Fibroblast of lung (primary cell): ENCODE measurements around the gene SNRNP48.

Source experiments
- EZH2 ChIP-seq: IDR thresholded peaks from 2 replicates; pipeline ENCODE4 v1.5.1; 2012; ENCODE audit warnings: low read length, control low read depth, mild to moderate bottlenecking; ENCODE audit errors: missing control alignments
- TF ChIP-seq, protein P1 (sequence below), 2 donors: IDR thresholded peaks in 1 of 2; conservative IDR thresholded peaks in 1 of 2; 1 replicate in 1 of 2; 2 replicates in 1 of 2; pipeline ENCODE4 v1.5.1; 2011 to 2012; ENCODE audit warnings: low read length in 2 of 2, control low read depth in 1 of 2, inconsistent platforms in 1 of 2, low read depth in 1 of 2, mild to moderate bottlenecking in 1 of 2

DNA sequence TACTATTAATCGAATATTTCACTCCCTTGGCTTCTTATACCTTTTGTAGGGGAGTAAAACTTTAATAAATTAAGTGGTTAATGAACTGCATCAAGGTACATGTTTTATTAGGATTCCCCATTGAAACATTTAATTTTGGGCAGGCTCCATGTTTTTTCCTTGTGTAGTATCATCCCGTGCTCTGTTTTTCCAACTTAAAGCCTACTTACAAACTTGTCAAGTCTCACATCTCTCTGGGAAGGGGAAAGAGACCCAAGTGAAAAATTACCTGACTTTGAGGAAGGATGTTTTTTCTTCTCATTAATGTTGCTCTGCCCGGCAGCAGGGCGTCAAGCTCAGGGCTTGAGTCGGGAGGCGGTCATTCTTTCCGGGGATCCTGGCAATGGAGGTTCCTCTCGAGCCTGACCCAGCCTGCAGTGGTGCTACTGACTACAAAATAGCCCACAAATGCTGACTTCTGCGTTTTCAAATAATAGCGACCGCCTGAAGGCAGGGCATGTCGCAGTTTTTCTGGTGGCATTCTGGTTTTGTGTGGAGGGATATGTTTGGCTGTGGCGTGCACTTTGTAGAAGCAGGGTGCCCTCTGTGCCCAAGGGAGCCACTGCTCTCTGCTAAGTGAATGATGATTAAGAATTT is 46.1 kb upstream of the SNRNP48 start:
- TF ChIP-seq, protein P1, sequence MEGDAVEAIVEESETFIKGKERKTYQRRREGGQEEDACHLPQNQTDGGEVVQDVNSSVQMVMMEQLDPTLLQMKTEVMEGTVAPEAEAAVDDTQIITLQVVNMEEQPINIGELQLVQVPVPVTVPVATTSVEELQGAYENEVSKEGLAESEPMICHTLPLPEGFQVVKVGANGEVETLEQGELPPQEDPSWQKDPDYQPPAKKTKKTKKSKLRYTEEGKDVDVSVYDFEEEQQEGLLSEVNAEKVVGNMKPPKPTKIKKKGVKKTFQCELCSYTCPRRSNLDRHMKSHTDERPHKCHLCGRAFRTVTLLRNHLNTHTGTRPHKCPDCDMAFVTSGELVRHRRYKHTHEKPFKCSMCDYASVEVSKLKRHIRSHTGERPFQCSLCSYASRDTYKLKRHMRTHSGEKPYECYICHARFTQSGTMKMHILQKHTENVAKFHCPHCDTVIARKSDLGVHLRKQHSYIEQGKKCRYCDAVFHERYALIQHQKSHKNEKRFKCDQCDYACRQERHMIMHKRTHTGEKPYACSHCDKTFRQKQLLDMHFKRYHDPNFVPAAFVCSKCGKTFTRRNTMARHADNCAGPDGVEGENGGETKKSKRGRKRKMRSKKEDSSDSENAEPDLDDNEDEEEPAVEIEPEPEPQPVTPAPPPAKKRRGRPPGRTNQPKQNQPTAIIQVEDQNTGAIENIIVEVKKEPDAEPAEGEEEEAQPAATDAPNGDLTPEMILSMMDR (conservative IDR thresholded peaks at IDR 0.05 in 1 of 2, IDR thresholded peaks at IDR 0.05 in 1 of 2; ENCODE audit: low read depth in 1 of 2, low read length in 2 of 2): no peak
- no peak for TF ChIP-seq EZH2
